SU-DHL-6 (cell line): Measurements from ENCODE around the gene ZIC1.

Source experiments
- EZH2phosphoT487 ChIP-seq: fragments of 200-600 bp; sonication (generic), shearing (Covaris generic); conservative IDR thresholded peaks from 2 replicates; pipeline ENCODE4 v1.6.1; 2018; ENCODE audit warnings: mild to moderate bottlenecking, antibody characterized with exemption, low read length, moderate library complexity, mixed read lengths
- TF ChIP-seq, protein P1 (sequence below): fragments of 200-600 bp; sonication (generic); IDR thresholded peaks from one replicate; pipeline ENCODE4 v1.5.1; 2017; ENCODE audit warnings: antibody characterized with exemption, mild to moderate bottlenecking, low read length, moderate library complexity; ENCODE audit not compliant: insufficient read depth, poor library complexity, severe bottlenecking

DNA sequence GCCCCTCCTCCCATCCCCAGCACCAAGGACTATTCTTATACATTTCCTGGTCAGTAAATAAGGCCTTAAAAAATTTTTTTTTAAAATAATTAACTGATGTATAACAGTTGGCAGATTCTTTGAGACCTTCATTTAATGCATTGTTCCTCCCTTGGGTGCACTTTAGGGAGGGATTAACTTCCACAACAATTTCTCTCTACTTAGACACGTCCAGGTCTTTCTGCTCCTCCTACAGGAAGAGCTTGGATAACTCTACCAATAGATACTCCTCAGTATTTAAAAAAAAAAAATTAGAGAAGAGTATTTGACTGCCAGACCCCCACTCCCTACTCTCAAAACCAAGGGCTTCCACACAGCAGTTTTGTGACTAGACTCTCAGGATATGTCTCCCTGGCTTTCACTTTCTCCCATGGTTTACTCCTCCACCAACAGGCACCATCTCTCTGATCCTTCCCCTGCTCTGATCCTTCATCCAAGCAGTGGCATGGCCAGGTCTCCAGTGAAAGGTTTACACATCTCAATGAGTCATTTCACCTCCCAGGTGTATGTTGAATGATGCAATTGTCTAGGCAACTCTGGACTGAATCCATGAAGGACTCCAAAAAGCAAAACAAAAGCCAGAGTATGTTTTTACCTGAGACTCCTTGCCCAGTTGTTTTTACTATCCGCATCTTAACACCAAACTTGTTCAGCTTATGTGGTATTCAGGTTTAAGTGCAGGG lies 10.2 kb upstream of the ZIC1 start:
- TF ChIP-seq, protein P1, sequence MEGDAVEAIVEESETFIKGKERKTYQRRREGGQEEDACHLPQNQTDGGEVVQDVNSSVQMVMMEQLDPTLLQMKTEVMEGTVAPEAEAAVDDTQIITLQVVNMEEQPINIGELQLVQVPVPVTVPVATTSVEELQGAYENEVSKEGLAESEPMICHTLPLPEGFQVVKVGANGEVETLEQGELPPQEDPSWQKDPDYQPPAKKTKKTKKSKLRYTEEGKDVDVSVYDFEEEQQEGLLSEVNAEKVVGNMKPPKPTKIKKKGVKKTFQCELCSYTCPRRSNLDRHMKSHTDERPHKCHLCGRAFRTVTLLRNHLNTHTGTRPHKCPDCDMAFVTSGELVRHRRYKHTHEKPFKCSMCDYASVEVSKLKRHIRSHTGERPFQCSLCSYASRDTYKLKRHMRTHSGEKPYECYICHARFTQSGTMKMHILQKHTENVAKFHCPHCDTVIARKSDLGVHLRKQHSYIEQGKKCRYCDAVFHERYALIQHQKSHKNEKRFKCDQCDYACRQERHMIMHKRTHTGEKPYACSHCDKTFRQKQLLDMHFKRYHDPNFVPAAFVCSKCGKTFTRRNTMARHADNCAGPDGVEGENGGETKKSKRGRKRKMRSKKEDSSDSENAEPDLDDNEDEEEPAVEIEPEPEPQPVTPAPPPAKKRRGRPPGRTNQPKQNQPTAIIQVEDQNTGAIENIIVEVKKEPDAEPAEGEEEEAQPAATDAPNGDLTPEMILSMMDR = no peak
- no peak for TF ChIP-seq EZH2phosphoT487
